Psoas muscle (tissue), 8 donors: Measurements from ENCODE around the gene DNAJB8. TPM values are rescaled to one million over a fixed set of nuclear protein-coding genes. Genes with fewer than 3 reads are reported as not detected.

ENCODE experiments used
- ATAC-seq, 4 donors: fragments of 200-7000 bp; cut with Tn5 transposase; one replicate each; pipeline ENCODE4 v1.9.1; 2020; ENCODE audit warnings: moderate library complexity in 3 of 4, mild to moderate bottlenecking in 2 of 4
- DNase-seq, 2 donors: peaks; one replicate each; pipeline ENCODE4 v3.0.0-alpha.2; 2020
- H3K27ac ChIP-seq: fragments of 200-600 bp; one replicate; pipeline ENCODE4 v1.8.0; 2022
- H3K27me3 ChIP-seq, 3 donors: fragments of 200-600 bp in 1 of 3; one replicate each; pipeline versions ENCODE4 v1.6.1 to v1.8.0; 2013 to 2022; ENCODE audit warnings: low read length in 2 of 3, mild to moderate bottlenecking in 2 of 3, moderate library complexity in 1 of 3; ENCODE audit not compliant: insufficient read depth in 3 of 3
- H3K36me3 ChIP-seq, 2 donors: fragments of 200-600 bp in 1 of 2; one replicate each; pipeline versions ENCODE4 v1.6.1 to v1.8.0; 2013 to 2022; ENCODE audit warnings: low read depth in 1 of 2, mild to moderate bottlenecking in 1 of 2, moderate library complexity in 1 of 2; ENCODE audit not compliant: insufficient read depth in 1 of 2
- H3K4me1 ChIP-seq: fragments of 200-600 bp; one replicate; pipeline ENCODE4 v1.8.0; 2022
- H3K4me3 ChIP-seq: fragments of 200-600 bp; one replicate; pipeline ENCODE4 v1.8.0; 2022; ENCODE audit warnings: mild to moderate bottlenecking
- H3K9me3 ChIP-seq: fragments of 200-600 bp; one replicate; pipeline ENCODE4 v1.8.0; 2022
- WGBS, 3 donors: extraction: QIAGEN DNeasy Blood & Tissue Kit; methylation state at CpG; one replicate each; pipeline versions ENCODE4 v1.1.6 to v1.1.7; 2013; 5-methylcytosine and 5-hydroxymethylcytosine counted together
- intact Hi-C, 2 donors: fragments of 100-400 bp; cut with DNase I; formaldehyde crosslinking; loops; one replicate each; pipeline versions ENCODE4 v1.11.0 to v1.14.2; 2022
- long read RNA-seq, 2 donors: library from polyadenylated mRNA; unstranded; transcript quantifications; one replicate each; pipeline ENCODE4 v2.0.0, GENCODE V29; 2021
- polyA plus RNA-seq, 3 donors: library from polyadenylated mRNA; stranded (reverse); fragments of 200-250 nt; gene quantifications; one replicate each; pipeline ENCODE4 v1.2.3, GENCODE V29; 2013
- total RNA-seq, 4 donors: library from RNA; stranded (reverse); fragmentation: NEBNext Ultra II Directional in 2 of 4; extraction: Animal tissue kit (Norgen Biotek cat#: 25700) in 2 of 4; gene quantifications; one replicate each; pipeline versions ENCODE4 v1.2.1 to v1.2.4, GENCODE V29; 2021 to 2023
- TF ChIP-seq, protein P1 (sequence below): fragments of 200-600 bp; IDR thresholded peaks from one replicate; pipeline ENCODE4 v1.8.0; 2022; ENCODE audit warnings: antibody characterized with exemption
- donor health status: healthy with polysubstance abuse.
- donor health status: DM: no; HTN: no; CAD: no; lungs with moderate emphysema.
- donor health status: Bipolar disorder and iron deficiency.
- donor health status: healthy.
- donor health status: DM: yes; HTN: yes; CAD: no.
- donor health status: DM: no; HTN: no; CAD: no.
- donor health status: DM: no; HTN: no; CAD: no.
- donor health status: DM: yes; HTN: yes; CAD: no.

Gene DNAJB8
- total RNA-seq, result not detected
- not detected for polyA plus RNA-seq
- long read RNA-seq, donor 1, result 0 reads
- long read RNA-seq, donor 2, result 0 reads

DNA sequence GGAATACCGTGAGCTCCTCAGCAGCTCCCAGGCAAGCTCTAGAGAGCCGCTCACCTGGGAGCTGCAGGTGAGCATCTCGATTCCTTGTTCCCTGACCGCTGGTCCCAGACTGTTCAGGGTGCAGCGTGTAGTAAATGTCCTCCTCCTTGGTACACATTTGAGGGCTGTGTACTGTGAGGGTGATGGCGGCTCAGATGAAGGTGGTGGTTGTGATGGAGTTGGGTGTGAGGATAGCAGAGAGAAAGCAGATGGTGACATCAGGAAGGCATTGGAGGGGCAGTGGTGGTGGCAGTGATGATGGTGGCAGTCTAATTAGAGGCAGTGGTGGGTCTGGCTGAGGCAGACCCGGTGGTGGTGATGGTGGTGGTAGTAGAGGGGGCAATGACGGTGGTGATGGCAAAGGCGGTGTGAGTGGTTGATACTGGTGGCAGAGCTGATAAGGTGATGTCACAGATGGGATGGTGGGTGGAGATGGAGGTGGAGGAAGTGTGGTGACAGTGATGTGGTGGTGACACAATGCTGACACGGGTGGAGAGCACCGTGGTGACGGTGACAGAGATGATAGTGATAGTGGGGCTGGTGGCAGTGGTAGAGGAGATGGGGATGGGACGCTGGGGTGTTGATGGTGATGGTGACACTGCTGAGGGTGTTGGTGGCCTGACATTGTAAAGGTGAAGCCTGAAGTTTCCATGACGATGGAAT is at the start of gene DNAJB8:
Gene DNAJB8, minus strand, starts transcription at position 51 of the 702 bp plus-strand sequence. CDS start 3,645 bp downstream, outside the sequence.
- DNase-seq (no peak), ATAC-seq (no peak)
- Histone ChIP-seq H3K4me3 (no peak within 1 kb of the TSS), H3K27ac (no peak within 1 kb of the TSS), H3K27me3 (peaks cover 0 to 14% (median 0%) of the 10 kb centered on the region in 3 donors), H3K36me3 (no peaks in the 10 kb centered on the region), H3K9me3 (no peaks in the 10 kb centered on the region), H3K4me1 (no peaks in the 10 kb centered on the region)
- intact Hi-C loops, result no loop called here
- 88 to 91% (median 89%) methylated on average over 14 of the region's 14 CpGs for WGBS, 3 donors
- TF ChIP-seq, protein P1, sequence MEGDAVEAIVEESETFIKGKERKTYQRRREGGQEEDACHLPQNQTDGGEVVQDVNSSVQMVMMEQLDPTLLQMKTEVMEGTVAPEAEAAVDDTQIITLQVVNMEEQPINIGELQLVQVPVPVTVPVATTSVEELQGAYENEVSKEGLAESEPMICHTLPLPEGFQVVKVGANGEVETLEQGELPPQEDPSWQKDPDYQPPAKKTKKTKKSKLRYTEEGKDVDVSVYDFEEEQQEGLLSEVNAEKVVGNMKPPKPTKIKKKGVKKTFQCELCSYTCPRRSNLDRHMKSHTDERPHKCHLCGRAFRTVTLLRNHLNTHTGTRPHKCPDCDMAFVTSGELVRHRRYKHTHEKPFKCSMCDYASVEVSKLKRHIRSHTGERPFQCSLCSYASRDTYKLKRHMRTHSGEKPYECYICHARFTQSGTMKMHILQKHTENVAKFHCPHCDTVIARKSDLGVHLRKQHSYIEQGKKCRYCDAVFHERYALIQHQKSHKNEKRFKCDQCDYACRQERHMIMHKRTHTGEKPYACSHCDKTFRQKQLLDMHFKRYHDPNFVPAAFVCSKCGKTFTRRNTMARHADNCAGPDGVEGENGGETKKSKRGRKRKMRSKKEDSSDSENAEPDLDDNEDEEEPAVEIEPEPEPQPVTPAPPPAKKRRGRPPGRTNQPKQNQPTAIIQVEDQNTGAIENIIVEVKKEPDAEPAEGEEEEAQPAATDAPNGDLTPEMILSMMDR, result no peak

DNA sequence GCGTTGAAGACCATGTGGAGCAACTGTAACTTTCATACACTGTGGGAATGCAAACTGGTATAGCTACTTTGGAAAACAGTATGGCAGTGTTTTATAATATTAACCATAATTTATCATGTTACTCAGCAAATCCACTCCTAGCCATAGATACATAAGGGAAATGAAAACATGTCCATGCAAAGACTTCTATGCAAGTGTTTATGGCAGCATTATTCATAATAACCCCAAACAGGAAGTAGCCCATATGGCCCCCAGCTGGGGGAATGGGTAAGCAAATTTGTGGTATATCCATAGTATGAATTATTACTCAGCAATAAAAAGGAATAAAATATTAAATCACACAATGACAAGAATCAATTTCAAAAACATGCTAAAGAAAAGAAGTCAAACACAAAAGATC is 49.3 kb upstream of the DNAJB8 start:
- DNase-seq, result no peak
- Histone ChIP-seq H3K27me3 (no peaks in the 10 kb centered on the region), H3K4me1 (no peaks in the 10 kb centered on the region), H3K27ac (no peak overlapping the region), H3K36me3 (no peaks in the 10 kb centered on the region), H3K4me3 (no peak overlapping the region), H3K9me3 (peaks cover 17% of the 10 kb centered on the region)
- 88 to 94% (median 91%) methylated on average over 1 of the region's 1 CpG for WGBS, 3 donors
- TF ChIP-seq, protein P1, result no peak
- ATAC-seq, result no peak
- intact Hi-C loops, result no loop called here

DNA sequence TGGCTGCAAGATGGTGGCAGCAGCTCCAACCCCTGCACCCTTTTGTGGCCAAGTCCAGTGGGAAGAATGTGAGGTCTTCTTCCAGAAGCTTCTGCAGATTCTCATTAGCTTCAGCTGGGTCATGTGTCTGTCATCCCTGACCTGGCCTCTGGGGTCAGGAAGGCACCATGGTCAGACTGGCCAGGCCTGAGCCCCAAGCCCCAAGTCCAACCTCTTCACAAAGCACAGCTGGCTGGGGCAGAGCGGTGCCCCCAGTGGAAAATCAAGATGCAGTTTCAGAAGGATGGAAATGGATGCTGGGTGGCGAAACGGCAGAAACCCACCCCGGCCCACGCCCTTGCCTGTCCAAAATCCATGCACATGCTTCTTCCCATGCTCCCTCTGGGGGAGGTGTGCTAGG is 42.2 kb upstream of the DNAJB8 start:
- no peak for ATAC-seq
- TF ChIP-seq, protein P1, result no peak
- no peak for DNase-seq
- 77 to 80% (median 79%) methylated on average over 5 of the region's 5 CpGs for WGBS, 3 donors
- intact Hi-C loops, result no loop called here
- peaks cover 9% of the 10 kb centered on the region for H3K9me3 ChIP-seq
- no peaks in the 10 kb centered on the region for H3K4me1 ChIP-seq
- peaks cover 0 to 11% (median 0%) of the 10 kb centered on the region in 3 donors for H3K27me3 ChIP-seq
- no peak overlapping the region for H3K4me3 ChIP-seq
- H3K27ac ChIP-seq, result no peak overlapping the region
- no peaks in the 10 kb centered on the region for H3K36me3 ChIP-seq

DNA sequence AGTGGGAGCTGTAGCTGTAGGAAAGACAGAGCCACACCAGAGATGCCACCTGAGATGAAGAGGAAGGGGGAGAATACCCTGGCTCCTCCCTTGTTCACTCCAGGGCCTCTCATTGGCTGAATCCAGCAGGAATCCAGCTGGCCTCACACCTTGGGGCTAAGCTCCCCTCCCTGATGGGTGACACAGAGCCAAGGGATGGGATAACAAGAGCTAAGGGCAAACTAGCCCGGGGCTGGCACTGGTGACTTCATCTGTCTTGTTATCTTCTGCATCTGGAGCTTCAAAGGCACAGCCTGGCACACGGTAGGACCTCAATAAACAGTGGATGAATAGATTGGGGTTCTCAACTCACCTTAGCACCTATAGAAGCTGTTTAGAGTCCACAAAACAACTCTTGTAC is 40.1 kb upstream of the DNAJB8 start:
- intact Hi-C loops, result no loop called here

More for the DNA sequence above, 40.1 kb upstream of the DNAJB8 start:
- H3K4me1 ChIP-seq, result no peaks in the 10 kb centered on the region
- 69 to 75% (median 70%) methylated on average over 2 of the region's 2 CpGs for WGBS, 3 donors
- H3K9me3 ChIP-seq, result no peaks in the 10 kb centered on the region
- ATAC-seq (no peak), DNase-seq (no peak)
- TF ChIP-seq, protein P1, result no peak
- H3K27ac ChIP-seq, result no peak overlapping the region
- H3K27me3 ChIP-seq, result peaks cover 0 to 11% (median 0%) of the 10 kb centered on the region in 3 donors
- no peak overlapping the region for H3K4me3 ChIP-seq
- no peaks in the 10 kb centered on the region for H3K36me3 ChIP-seq
